ENCODE measurements around the gene TEX2.
"Not testable (repeated sequence)": the region's sequence is repeated elsewhere in the genome, so short reads cannot be mapped to it uniquely, and the experiment has no call there.

Gene TEX2

DNA sequence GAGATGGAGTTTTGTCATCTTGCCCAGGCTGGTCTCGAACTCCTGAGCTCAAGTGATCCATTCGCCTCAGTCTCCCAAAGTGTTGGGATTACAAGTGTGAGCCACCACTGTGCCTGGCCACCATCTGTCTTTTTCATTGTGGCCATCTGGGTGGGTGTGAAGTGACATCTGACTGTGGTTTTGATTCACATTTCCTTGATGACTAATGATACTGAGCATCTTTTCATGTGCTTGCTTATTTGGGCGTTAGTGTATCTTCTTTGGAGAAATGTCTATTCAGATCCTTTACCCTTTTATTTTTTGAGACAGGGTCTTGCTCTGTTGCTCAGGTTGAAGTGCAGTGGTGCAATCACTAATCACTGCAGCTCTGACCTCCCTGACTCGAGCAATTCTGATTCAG lies 79.2 kb downstream of the TEX2 start:
- peak; percentile 38 for DNase-seq (ENCODE audit: low spot score)

DNA sequence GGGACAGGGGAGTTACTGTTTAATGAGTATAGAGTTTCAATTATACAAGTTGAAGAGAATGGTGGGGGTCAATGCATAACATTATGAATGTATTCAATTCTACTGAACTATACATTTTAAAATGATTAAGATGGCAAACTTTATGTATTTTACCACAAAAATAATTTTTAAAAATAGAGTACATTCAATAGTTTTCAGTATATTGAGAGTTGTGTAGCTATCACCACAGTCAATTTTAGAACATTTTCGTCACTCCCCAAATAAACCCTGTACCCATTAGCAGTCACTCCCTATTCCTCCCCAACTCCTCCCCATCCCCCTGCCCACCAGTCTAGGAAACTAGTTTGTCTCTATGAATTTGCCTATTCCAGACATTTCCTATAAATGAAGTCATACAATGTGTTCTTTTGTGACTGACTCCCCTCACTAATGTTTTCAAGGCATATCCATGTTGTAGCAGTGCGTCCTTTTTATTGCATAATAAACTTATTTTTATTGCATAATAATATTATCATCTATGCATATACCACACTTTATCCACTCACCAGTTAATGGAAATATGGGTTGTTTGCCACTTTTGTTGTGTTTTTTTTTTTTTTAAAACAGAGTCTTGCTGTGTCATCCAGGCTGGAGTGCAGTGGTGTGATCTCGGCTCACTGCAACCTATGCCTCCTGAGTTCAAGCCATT lies 80.6 kb downstream of the TEX2 start:
- DNase-seq (ENCODE audit: low spot score): no peak

DNA sequence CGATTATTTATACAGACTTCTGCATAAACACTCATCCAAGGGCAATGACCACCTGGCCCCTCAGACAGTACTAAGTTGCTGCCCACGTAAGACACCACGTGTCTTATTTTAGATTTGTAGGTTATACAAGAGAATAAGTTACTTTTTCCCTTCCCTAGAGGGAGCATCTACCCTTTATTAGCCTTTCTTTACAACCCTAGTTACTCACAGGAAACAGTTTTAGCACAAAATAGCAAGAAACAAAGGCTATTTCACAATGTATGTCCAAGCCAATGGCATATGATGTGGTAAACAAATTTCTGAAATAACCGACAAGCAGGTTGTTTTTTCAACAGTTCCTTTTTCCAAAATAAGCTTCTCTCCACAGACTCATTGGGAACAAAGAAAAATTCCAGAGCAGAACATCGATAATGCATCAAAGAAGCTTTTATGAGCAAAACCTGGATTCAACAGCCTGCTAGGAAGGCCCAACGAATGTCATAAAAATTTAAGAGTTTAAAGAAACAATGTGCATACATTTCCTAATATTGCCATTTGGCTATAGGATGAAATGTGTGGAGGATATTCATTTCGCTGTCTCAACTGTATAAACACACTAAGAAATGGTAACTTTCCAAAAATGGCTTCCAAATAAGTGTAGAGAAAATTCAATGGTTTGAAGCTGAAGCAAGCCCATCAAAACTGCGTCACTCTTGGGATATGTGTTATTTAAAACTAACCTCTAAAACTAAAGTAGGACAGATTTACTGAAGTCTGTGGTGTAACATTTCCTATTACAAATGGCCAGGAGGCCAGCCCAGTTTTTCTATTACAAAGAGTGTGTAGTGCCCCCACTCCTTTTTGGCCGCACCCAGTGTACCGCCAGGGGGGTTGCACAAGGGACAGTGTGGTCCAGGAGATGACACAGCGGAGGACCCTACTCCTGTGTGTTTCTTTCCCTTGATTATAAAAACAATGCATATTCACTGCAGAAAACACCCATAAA lies 82.7 kb downstream of the TEX2 start:
- peak; percentile 30 for DNase-seq (ENCODE audit: low spot score)

DNA sequence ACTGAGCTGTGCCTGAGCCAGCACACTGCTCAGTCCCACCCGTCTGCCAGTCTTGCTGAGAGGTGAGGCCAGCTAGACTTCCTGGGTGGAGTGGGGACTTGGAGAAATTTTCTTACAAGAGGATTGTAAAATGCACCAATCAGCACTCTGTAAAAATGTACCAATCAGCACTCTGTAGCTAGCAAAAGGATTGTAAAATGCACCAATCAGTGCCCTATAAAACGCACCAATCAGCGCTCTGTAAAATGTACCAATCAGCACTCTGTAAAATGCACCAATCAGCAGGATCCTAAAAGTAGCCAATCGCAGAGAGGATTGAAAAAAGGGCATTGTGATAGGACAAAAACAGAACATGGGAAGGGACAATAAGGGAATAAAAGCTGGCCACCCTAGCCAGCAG lies 84.0 kb downstream of the TEX2 start:
- DNase-seq (ENCODE audit: low spot score): not testable (repeated sequence)

DNA sequence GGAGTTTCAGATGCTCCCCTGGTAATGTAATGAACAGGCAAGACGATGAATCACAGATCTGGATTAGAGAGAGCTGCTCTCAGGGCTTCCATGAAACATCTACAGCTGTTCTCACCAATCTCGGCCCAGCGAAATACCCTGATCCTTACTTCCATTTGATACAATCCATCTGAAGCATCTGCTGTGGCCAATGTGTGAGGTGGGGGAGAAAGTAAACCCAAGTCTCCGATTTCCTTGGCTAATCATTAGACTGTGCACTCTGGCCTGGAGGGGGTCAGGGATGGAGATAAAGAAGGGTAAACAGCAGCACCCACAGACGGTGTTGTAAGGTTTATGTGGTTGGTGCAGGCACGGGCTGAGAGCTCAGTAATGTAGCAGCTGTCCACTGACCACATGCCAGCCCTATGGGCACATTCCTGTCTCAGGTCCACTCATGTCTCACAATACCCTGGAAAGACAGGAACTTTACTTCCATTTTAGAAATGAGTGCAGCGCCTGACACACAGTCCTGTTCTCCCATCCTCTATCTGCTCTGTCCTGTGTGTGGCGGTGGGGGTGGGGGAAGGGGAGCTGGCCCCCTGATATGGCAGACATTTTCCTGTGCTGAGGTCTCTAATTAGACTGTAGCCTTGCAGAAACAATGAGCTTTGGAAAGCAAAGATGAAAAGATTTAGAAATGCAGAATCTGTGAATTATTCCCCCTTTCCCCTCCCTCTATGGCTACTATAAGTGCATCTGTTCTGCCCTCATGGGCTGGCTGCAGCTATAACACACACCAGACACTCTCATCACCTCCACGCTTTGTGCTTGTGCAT lies 84.8 kb downstream of the TEX2 start:
- no peak for DNase-seq (ENCODE audit: low spot score)

DNA sequence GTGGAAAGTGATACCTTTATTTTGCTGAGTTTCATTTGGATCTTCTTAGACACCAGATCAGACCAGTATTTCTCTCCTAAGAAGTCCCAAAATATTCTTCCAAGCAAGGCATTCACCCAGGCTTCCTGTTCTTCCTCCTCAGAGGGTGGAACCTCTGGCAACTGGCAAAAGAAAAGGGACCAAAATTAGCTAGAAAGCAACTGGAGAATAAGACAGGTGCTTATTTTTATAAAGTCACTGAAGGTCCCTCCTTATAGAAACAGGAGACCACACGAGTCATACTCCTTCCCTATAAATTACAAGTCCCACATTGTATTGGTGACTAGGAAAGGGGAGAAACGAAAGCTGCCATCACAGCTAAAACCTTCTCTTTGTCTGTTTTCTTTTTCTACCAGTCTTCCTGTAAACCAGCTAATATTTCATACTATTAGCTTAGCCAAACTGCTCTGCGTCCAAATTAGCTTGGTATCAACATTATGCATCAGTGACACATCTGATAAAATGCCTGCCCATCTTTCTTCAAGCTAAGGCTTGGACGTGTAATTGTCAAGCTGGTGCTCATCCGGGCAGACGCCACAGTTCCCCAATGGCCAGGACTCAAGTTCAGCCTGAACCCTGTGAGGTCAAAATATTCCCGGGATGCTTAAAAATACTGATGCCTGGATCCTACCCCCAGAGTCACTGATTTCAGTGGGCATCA lies 85.6 kb downstream of the TEX2 start:
- no peak for DNase-seq (ENCODE audit: low spot score)

DNA sequence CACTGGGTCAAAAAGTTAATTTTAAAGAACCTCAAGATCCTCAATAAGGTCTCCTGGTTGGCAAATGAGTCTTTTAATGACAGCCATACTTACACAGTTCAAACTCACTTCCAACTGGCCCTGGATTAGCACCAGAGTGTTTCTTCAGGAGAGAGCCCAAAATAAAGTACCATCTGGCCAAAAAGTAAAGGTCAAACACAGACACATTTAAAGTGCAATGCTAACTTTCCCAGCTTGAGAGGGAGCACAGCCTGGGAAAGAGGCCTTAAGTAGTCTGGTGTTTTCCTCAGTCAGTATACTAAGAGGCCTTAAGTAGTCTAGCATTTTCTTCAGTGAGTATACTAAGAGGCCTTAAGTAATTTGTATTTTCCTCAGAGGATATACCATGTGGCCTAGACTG lies 86.5 kb downstream of the TEX2 start:
- no peak for DNase-seq (ENCODE audit: low spot score)

DNA sequence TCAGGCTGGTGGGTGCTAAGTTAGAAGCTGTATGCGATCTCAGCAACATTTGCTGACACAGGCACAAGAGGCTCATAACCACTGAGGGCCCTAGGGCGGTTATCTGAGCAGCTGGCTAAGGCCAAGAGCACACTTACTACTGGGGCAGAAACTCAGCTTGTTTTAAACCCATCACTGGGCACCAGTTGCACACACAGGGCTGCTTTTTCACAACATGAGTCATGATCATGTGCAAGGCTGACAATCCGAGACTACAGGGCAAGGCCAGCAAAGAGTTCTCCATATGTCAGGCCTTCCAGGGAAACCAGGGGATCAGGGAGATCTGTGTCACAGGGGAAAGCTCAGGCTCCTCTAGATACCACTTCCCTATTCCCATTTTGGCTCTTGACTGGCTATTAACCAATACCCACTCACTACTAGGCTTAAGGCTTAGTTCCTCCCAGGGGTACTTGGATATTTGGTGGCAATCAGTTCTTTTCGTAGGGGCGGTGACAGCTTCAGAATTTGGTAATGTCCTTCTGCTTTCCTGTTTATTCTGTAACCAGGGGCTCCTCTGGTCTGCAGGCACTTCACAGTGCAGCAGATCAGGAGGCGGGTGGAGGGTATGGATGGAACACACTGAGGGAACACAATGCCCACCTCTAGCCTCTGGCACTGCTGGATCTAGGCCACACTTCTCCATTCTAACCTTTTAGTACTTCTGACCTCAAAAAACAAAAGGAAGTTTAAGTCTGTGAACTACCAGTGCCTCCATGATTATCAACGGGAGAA lies 88.2 kb downstream of the TEX2 start:
- peak; percentile 42 for DNase-seq (ENCODE audit: low spot score)

DNA sequence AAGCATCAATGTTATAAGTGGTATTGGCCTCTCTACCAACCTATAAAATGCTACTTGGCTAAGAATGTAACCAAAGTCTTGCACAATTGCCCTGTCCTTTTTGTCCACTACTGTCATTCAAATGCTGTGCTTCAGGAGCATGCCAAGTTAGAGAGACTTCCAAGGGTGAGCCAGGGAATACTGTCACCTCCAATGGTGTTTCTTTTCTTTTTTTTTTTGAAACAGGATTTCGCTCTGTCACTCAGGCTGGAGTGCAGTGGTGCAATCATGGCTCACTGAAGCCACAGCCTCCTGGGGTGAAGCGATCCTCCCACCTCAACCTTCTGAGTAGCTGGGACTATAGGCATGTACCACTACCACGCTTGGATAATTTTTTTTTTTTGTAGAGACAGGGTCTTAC lies 89.4 kb downstream of the TEX2 start:
- DNase-seq (ENCODE audit: low spot score): no peak

DNA sequence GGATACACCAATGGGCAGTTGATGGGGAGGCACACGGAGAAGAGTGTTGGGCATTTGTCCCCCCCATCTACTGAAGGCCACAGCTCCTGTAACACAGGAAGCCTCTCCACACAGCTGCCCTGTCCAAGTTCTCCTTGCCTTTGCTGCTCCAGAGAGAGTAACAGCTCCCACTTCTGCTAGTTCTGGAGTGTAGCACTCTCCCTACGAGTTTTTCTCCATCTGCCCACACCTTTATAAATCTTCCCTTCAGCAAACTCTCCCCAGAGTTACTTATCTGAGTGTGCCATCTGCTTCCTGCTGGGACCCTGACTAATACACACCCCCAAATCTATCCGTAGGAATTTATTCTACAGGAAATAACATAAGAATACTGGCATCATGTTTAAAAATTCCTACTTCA lies 90.5 kb downstream of the TEX2 start:
- DNase-seq (ENCODE audit: low spot score): no peak

DNA sequence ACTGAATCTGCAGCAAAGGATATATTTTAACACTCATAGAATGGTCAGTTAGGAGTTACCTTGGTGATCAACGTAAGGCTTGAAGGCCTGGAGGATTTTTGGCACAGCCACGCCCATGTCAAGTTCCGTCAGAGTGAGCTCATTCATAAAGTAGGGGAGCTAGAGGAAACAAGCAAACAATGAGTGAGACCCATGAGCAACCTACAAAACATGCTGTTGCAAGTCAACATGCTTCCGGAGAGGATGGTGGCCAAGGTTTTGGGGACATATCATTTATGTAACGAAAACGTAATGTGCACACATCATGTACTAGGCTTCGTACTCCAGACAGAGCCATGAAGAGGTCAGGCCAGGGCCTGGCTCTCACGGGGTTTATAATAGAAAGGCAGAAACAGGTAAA lies 92.0 kb downstream of the TEX2 start:
- no peak for DNase-seq (ENCODE audit: low spot score)

DNA sequence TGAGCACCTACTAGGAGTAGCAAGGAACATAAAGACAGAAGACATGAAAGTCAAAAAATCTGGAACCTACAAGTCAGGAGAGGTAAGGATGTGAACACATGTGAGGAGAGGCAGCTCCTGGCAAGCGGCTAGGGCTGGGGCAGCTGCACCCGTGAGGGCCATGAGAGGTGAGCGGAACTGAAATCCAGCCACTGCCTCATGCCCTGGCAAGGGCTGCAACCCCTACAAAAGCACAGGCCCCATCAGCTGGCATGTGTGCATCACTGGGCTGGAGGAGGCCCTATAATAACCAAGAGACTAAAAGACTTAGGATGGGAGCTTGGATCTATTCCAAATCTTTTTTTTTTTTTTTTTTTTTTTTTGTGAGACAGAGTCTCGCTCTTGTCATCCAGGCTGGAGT lies 92.8 kb downstream of the TEX2 start:
- DNase-seq (ENCODE audit: low spot score): no peak

DNA sequence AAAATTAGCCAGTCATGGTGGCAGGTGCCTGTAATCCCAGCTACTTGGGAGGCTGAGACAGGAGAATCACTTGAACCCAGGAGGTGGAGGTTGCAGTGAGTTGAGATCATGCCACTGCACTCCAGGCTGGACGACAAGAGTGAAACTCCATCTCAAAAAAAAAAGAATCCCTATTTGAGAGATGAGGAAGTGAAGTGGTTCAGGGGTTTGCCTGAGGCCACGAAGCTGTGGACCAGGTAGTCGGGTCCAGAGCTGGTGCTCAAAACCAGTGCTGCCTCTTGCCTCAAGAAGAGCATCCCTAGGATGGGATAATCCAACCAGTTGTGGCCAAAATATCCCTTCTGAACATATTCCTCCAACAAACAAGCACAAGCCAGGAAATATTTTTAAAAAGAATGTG lies 95.4 kb downstream of the TEX2 start:
- DNase-seq (ENCODE audit: low spot score): not testable (repeated sequence)

DNA sequence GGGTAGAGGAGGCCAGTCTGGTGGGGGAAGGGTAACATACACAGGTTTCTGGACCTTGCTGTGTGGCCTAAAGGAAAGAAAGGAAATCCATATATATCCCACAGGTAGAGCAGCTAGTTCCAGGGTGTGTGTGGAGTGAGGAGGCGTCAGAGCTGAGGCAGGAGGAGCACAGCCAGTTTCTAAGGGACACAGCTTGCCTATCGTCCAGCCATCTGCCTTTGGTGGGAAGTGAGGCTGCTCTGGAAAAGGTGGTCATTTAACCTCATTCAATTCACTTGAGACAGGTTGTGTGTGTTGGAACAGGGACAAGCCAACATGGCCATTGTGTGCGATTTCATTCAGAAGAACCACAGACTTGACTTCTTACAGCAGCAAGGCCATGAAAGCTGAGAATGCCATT lies 96.2 kb downstream of the TEX2 start:
- no peak for DNase-seq (ENCODE audit: low spot score)

DNA sequence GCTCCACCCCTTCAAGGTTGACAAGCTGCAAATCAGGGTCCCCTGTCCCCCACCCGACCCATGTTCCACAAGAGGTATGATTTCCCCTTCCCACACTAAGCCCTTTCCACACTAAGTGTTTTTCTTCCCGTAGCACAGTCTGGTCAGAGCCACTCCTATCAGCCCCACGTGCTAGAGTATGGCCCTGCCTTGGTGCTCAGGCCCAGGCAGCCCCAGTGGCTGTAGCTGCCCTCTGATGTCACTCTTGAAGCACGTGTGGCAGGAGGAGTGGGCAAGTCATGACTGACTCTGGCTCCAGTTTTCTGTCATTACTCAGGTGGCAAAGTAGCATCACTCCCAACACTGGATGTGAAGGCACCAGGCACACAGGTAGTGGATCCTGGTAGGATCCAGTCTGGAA lies 97.7 kb downstream of the TEX2 start:
- DNase-seq (ENCODE audit: low spot score): no peak

DNA sequence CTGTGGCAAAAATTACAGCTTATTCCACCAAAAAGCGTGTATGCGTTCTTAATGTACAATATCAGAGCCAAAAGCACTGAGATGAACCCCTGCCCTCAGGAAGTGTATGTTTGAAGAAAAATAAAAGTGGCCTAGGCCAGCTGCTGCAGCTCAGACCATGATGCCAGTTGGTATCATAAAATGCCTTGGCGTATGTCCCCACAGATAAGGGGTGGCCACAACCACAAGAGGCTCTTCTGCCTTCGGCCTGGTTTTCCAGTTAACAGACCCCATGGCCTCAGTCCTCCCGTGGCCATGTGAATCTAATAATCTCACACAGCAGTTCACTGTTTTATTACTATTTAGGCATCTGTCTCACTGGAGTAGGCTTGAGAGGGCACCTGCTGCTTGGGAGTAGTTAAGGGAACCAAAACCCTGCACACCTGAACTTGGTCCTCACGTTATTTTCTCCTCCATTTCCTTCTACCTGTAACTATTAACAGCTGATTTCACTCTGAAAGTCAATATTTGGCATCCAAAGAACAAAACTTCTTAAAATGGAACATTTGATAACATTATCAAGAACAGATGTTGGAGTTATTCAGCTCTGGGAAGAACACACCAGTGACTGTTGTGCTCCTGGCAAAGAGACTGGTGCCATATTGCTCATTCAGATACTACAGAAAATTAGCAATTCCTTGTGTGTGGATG lies 98.3 kb downstream of the TEX2 start:
- DNase-seq (ENCODE audit: low spot score): no peak

DNA sequence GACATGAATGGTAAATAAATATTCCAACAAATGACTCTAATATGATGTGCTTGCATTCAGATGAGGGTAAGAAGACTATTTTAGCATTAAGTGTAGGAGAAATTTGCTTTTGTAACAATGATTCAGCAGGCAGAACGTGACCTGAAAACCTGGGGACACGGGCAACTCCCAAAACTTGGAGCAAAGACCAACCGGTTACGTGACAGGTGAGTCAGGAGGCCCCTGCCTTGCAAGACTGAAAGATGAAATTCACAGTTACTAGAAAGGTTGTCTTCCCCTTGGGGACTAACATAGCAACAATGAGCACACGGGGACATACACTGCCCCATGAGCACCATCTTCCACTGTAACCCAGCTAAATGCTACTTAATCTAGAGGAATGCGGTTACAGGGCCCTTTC lies 99.6 kb downstream of the TEX2 start:
- DNase-seq (ENCODE audit: low spot score): no peak

DNA sequence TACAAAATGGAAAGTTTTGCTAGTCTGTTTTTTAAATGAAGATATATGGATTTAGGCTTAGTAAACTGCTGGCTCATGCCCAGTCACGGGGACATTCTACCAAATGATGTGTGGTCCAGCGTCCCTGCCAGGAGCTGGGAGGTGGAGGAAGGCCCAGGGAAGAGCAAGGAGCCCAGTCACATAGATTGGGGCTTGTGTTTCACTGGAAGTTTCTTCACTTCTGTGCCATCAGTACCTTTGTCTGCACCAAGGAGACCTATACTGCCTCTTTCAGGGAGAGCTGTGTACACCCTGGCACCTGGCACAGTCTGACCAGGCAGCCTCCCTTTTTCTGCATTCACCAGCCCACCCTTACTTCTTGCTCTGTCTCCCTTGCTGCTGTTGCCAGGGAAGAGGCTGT lies 100.5 kb downstream of the TEX2 start:
- DNase-seq (ENCODE audit: low spot score): no peak

DNA sequence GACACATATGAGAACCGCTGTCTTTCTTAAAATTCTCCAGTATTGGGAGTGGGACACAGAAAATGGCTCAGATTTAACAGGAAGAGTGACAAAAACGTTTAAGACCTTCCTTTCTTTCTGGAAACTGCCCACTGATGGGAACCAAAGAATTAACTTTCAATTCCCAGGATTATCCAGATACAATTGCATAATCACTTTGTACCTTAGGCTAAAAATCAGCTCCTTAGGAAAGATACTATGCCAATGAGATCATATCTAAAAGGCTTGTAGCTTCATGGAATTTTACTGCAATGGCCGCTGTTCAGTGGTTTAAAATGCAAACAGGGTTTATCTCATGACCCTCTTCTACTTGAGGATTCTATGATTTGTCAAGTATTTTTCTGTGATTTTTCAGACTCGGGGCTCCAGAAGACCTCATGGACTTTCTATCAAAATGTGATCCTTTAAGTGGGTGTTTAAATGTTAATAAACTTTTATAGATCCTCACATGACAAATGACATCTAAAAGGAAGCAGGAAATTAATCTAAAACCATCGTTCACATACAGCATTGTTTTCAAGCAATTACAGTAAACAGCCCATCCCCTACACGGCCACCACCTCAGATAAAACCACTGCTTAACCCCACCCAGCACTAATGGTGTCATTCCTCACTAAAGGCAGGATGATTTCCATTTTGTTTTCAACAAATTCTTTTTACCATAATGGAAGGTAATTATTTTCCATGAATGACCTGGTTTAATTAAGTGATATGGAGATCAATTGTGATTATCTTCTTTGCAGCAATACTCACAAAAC lies 101.5 kb downstream of the TEX2 start:
- no peak for DNase-seq (ENCODE audit: low spot score)

DNA sequence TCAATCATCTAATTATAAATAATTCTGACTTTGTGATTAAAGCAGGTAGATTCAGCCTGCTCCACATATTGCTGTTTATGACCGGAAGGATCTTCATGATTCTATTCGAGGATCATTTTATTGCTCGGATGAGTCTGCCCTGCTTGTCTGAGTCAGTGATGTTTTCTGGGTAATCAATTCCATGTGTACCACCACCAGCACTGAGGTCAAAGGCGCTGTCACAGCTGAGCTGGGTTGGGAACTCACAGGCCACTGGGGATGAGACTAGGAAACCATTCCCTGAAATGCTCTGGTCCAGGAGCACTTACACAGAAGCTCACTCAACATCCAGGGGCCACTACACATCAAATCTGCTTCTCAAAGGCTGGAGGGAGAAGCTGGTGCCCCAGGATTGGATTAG lies 102.7 kb downstream of the TEX2 start:
- peak; percentile 67 for DNase-seq (ENCODE audit: low spot score)
